K562 (cell line): ENCODE measurements around the gene POMGNT2. TPM values are rescaled to one million over a fixed set of nuclear protein-coding genes. Genes with fewer than 3 reads are reported as not detected.

Experiments
- ARID1B ChIP-seq: fragments of 450-650 bp; IDR thresholded peaks from 2 replicates; pipeline ENCODE4 v1.6.1; 2016; ENCODE audit warnings: antibody characterized with exemption, mild to moderate bottlenecking, inconsistent platforms
- ATF2 ChIP-seq: sonication (generic); formaldehyde crosslinking; IDR thresholded peaks from 2 replicates; pipeline ENCODE4 v1.8.1; 2022; ENCODE audit warnings: missing genetic modification reagents
- BRF2 ChIP-seq: IDR thresholded peaks from 3 replicates; pipeline ENCODE4 v1.6.1; 2011; ENCODE audit warnings: borderline replicate concordance, mild to moderate bottlenecking; ENCODE audit not compliant: insufficient read length, insufficient read depth
- FOXO4 ChIP-seq: fragments of 450-650 bp; formaldehyde crosslinking; IDR thresholded peaks from 2 replicates; pipeline ENCODE4 v1.4.0; 2020; ENCODE audit warnings: mild to moderate bottlenecking, moderate library complexity
- MCM3 ChIP-seq: fragments of 450-650 bp; IDR thresholded peaks from 2 replicates; pipeline ENCODE4 v1.6.1; 2016
- NR1H2 ChIP-seq: sonication (generic); formaldehyde crosslinking; IDR thresholded peaks from 2 replicates; pipeline ENCODE4 v1.4.0; 2020; ENCODE audit warnings: mild to moderate bottlenecking, missing genetic modification reagents
- PBX2 ChIP-seq, 2 experiments: IDR thresholded peaks in 1 of 2; conservative IDR thresholded peaks in 1 of 2; 2 replicates each; pipeline ENCODE4 v1.6.1; 2016; ENCODE audit warnings: low read depth in 2 of 2, mild to moderate bottlenecking in 1 of 2, missing compliant biosample characterization in 1 of 2, missing genetic modification characterization in 1 of 2, moderate library complexity in 1 of 2
- PCBP1 ChIP-seq: fragments of 200-400 bp; formaldehyde crosslinking; IDR thresholded peaks from 2 replicates; pipeline ENCODE4 v1.6.1; 2018; ENCODE audit warnings: mild to moderate bottlenecking, low read depth, low read length; ENCODE audit not compliant: poor library complexity, severe bottlenecking
- RBM14 ChIP-seq: fragments of 200-400 bp; formaldehyde crosslinking; IDR thresholded peaks from 2 replicates; pipeline ENCODE4 v1.6.1; 2018; ENCODE audit warnings: low read depth, mild to moderate bottlenecking, low read length, moderate library complexity, borderline replicate concordance; ENCODE audit not compliant: insufficient read depth
- RFX7 ChIP-seq: fragments of 250-450 bp; sonication (Bioruptor Pico); IDR thresholded peaks from 2 replicates; pipeline ENCODE4 v1.5.1; 2021; ENCODE audit warnings: mild to moderate bottlenecking
- SRSF7 ChIP-seq: fragments of 200-400 bp; formaldehyde crosslinking; optimal IDR thresholded peaks from 2 replicates; pipeline ENCODE3; 2017; ENCODE audit warnings: mild to moderate bottlenecking, low read depth, low read length
- ZBTB1 ChIP-seq: sonication (generic); formaldehyde crosslinking; IDR thresholded peaks from 2 replicates; pipeline ENCODE4 v1.8.1; 2023; ENCODE audit warnings: missing genetic modification reagents, low read depth, mild to moderate bottlenecking, borderline replicate concordance
- ZKSCAN8 ChIP-seq: fragments of 200-800 bp; sonication (Bioruptor generic); IDR thresholded peaks from 2 replicates; pipeline ENCODE4 v1.6.1; 2016; ENCODE audit warnings: missing genetic modification characterization, missing compliant biosample characterization
- ZNF436 ChIP-seq: fragments of 250-450, 450-650 bp; sonication (Bioruptor Pico); formaldehyde crosslinking; IDR thresholded peaks from 2 replicates; pipeline ENCODE4 v1.7.0; 2020; ENCODE audit warnings: mild to moderate bottlenecking
- ZNF445 ChIP-seq: fragments of 250-450 bp; sonication (Bioruptor Pico); IDR thresholded peaks from 2 replicates; pipeline ENCODE4 v1.4.0; 2020; ENCODE audit warnings: low read depth, mild to moderate bottlenecking, moderate library complexity
- ZNF699 ChIP-seq: fragments of 250-450 bp; sonication (Bioruptor Pico); IDR thresholded peaks from 2 replicates; pipeline ENCODE4 v1.8.0; 2021; ENCODE audit warnings: mild to moderate bottlenecking, moderate library complexity; ENCODE audit not compliant: insufficient replicate concordance
- ZNF77 ChIP-seq: fragments of 250-450 bp; sonication (Bioruptor Pico); IDR thresholded peaks from 2 replicates; pipeline ENCODE4 v1.5.0; 2020
- ZNF780A ChIP-seq: fragments of 250-450 bp; sonication (Bioruptor Pico); IDR thresholded peaks from 2 replicates; pipeline ENCODE4 v1.5.0; 2021; ENCODE audit warnings: mild to moderate bottlenecking
- polyA plus RNA-seq, 8 experiments: library from polyadenylated mRNA; depleted of rRNA in 4 of 8; stranded (reverse) in 5 of 8; unstranded in 3 of 8; fragments of >200 nt; fragmentation: Nextera tagmentation in 2 of 8; fragmentation: Illumina TruSeq in 1 of 8; extraction: Ambion mirVana in 2 of 8; extraction: Trizol in 1 of 8; gene quantifications; 2 replicates each; pipeline versions ENCODE4 v1.2.1 to v1.2.3, GENCODE V29; 2011 to 2014; ENCODE audit warnings: inconsistent platforms in 1 of 8, missing spikeins in 1 of 8
- total RNA-seq, 7 experiments: library from RNA; depleted of rRNA in 6 of 7; stranded (reverse); fragments of >200 nt in 6 of 7; fragmentation: Illumina TruSeq in 2 of 7; extraction: Trizol in 2 of 7; gene quantifications; 2 replicates each; pipeline versions ENCODE4 v1.2.1 to v1.2.3, GENCODE V29; 2011 to 2021; ENCODE audit warnings: low replicate concordance in 1 of 7

The POMGNT2 gene
- total and polyA plus RNA-seq, 9 of the 15 experiments (the other 6 are each of a cell fraction or from before 2014, with no cell fraction given), result 0.65 to 14.1 (median 10.3) TPM

- TF ChIP-seq SRSF7, result no peak
- TF ChIP-seq ZNF436 (CRISPR knock-in tag), result no peak
- TF ChIP-seq BRF2, result no peak
- no peak for TF ChIP-seq ZKSCAN8
- no peak for TF ChIP-seq RBM14
- TF ChIP-seq MCM3, result no peak
- TF ChIP-seq PCBP1, result no peak
- no peak for TF ChIP-seq RFX7 (CRISPR knock-in tag)
- TF ChIP-seq ARID1B, result no peak
- no peak for TF ChIP-seq ZNF699 (CRISPR knock-in tag)
- no peak for TF ChIP-seq NR1H2
- TF ChIP-seq ATF2 (CRISPR knock-in tag), result no peak
- no peak for TF ChIP-seq ZNF77 (CRISPR knock-in tag)
- no peak for TF ChIP-seq ZNF780A
- no peak for TF ChIP-seq PBX2 (CRISPR knock-in tag; IDR thresholded peaks at IDR 0.05; ENCODE audit: low read depth)
- no peak for TF ChIP-seq PBX2 (tag; conservative IDR thresholded peaks at IDR 0.05; ENCODE audit: low read depth)
- TF ChIP-seq ZNF445 (CRISPR knock-in tag), result no peak
- TF ChIP-seq FOXO4 (CRISPR knock-in tag), result no peak
- TF ChIP-seq ZBTB1 (CRISPR knock-in tag), result no peak; the same call in 1 of the 2 replicates
These were observed at the start of gene POMGNT2 (continued) for GRCh38 chr3:43105596-43106292.
